Gastroesophageal sphincter (tissue), 4 donors: ENCODE measurements around the gene PLEKHA1. TPM values are rescaled to one million over a fixed set of nuclear protein-coding genes. Genes with fewer than 3 reads are reported as not detected.

Source experiments
- ATAC-seq: fragments of 150-250 bp; one replicate; pipeline ENCODE4 v1.9.1; 2016; ENCODE audit warnings: mild to moderate bottlenecking, moderate library complexity
- H3K27ac ChIP-seq, 4 donors: fragments of 200-600 bp; sonication (generic) in 3 of 4; 1 replicate in 3 of 4; 2 replicates in 1 of 4; pipeline ENCODE4 v1.5.1; 2016 to 2019
- H3K27me3 ChIP-seq: fragments of 200-600 bp; sonication (generic); one replicate; pipeline ENCODE4 v1.5.1; 2019
- H3K36me3 ChIP-seq, 2 donors: fragments of 200-600 bp; sonication (generic); one replicate each; pipeline ENCODE4 v1.5.1; 2019; ENCODE audit warnings: control low read depth in 1 of 2
- H3K4me1 ChIP-seq, 3 donors: fragments of 200-600 bp; sonication (generic); 1 replicate in 2 of 3; 2 replicates in 1 of 3; pipeline ENCODE4 v1.5.1; 2016 to 2019; ENCODE audit warnings: control low read depth in 2 of 3
- H3K4me3 ChIP-seq, 2 donors: fragments of 200-600 bp; sonication (generic); one replicate each; pipeline ENCODE4 v1.5.1; 2019; ENCODE audit warnings: mild to moderate bottlenecking in 1 of 2, moderate library complexity in 1 of 2
- H3K9me3 ChIP-seq, 3 donors: fragments of 200-600 bp; sonication (generic); one replicate each; pipeline ENCODE4 v1.5.1; 2017 to 2019; ENCODE audit warnings: control low read depth in 2 of 3
- EP300 ChIP-seq: sonication (generic); formaldehyde crosslinking; IDR thresholded peaks from one replicate; pipeline ENCODE4 v1.6.1; 2017; ENCODE audit warnings: antibody characterized with exemption, mild to moderate bottlenecking
- POLR2A ChIP-seq, 2 donors: fragments of 450-650 bp; IDR thresholded peaks; one replicate each; pipeline ENCODE4 v1.6.1; 2017; ENCODE audit warnings: antibody characterized with exemption in 2 of 2, mild to moderate bottlenecking in 2 of 2, moderate library complexity in 1 of 2
- POLR2AphosphoS5 ChIP-seq: sonication (generic); formaldehyde crosslinking; IDR thresholded peaks from one replicate; pipeline ENCODE4 v1.6.1; 2017; ENCODE audit warnings: antibody characterized with exemption
- WGBS, 2 donors: methylation state at CpG; one replicate each; pipeline ENCODE4 v1.1.5; 2018; ENCODE audit warnings: low coverage in 1 of 2; 5-methylcytosine and 5-hydroxymethylcytosine counted together
- total RNA-seq, 4 donors: library from RNA; depleted of rRNA; stranded (reverse); fragments of >200 nt; gene quantifications; one replicate each; pipeline ENCODE4 v1.1.0, GENCODE V29; 2016
- TF ChIP-seq, protein P1 (sequence below), 4 experiments: fragments of 200-600 bp in 2 of 4; fragments of 450-650 bp in 2 of 4; sonication (generic) in 1 of 4; IDR thresholded peaks; one replicate each; pipeline ENCODE4 v1.5.1; 2017 to 2019; ENCODE audit warnings: antibody characterized with exemption in 4 of 4, mild to moderate bottlenecking in 2 of 4, moderate library complexity in 2 of 4

The PLEKHA1 gene
- total RNA-seq, 4 donors from 2014 or later = 62.1 to 125 (median 93.8) TPM

DNA sequence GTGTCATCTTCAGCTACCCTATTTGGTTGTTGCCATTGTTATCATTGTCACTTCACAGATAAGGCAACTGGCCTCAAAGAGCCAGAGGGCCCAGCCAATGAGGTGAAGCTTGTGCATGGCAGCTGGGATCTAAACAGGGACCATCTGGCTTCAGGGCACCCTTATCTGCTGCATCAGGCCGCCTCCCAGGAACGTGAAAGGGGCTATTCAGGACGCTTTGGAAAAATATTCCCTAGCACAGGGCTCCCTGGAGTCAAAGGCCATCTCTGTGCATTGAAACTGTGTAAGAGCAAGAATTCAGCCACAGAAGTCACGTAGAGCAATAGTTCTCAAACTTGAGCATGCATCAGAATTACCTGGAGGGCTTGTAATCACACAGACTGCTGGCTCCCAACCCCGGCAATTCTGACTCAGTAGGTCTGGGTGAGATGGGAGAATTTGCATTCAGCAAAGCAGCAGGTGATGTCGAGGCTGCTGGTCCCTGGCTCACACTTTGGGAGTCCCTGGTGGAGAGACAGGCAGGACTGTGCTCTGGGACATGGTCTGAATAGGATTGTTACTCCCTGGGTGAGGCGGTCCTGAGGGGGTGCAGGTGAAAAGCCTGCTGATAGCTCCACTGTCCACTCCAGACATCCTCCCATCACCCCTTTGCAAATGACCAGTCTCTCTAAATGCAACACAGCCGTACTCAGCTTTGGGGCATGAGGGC lies 21.5 kb upstream of the PLEKHA1 start:
- Histone ChIP-seq H3K4me1 (no peaks in the 10 kb centered on the region), H3K9me3 (no peaks in the 10 kb centered on the region), H3K36me3 (no peaks in the 10 kb centered on the region), H3K4me3 (no peak overlapping the region), H3K27ac (no peak overlapping the region), H3K27me3 (no peaks in the 10 kb centered on the region)
- 46 to 83% methylated on average over 1 to 3 of the region's 8 CpGs for WGBS, 2 donors
- TF ChIP-seq EP300 (no peak), POLR2A (IDR thresholded peaks at IDR 0.05) (no peak), POLR2AphosphoS5 (no peak)
- TF ChIP-seq, protein P1, sequence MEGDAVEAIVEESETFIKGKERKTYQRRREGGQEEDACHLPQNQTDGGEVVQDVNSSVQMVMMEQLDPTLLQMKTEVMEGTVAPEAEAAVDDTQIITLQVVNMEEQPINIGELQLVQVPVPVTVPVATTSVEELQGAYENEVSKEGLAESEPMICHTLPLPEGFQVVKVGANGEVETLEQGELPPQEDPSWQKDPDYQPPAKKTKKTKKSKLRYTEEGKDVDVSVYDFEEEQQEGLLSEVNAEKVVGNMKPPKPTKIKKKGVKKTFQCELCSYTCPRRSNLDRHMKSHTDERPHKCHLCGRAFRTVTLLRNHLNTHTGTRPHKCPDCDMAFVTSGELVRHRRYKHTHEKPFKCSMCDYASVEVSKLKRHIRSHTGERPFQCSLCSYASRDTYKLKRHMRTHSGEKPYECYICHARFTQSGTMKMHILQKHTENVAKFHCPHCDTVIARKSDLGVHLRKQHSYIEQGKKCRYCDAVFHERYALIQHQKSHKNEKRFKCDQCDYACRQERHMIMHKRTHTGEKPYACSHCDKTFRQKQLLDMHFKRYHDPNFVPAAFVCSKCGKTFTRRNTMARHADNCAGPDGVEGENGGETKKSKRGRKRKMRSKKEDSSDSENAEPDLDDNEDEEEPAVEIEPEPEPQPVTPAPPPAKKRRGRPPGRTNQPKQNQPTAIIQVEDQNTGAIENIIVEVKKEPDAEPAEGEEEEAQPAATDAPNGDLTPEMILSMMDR (IDR thresholded peaks at IDR 0.05) = no peak
- no peak for ATAC-seq

DNA sequence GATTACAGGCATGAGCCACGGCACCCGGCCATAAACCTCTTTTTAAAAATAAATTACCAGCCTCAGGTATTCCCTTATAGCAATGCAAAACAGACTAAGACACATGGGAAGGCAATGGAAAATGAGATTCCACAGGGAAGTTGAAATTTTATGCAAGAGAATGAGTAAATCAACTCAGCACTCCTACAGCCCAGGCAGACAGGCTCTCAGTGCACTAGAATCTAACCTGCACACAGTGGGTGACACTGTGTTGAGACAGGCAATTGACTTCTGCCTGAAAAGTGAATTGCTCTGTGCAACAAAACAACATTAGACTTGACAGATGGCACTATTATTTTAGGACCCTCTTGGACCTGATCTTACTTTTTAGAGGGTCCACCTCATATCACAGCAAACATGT lies 20.1 kb upstream of the PLEKHA1 start:
- Histone ChIP-seq H3K4me1 (no peaks in the 10 kb centered on the region), H3K4me3 (no peak overlapping the region)
- WGBS, 2 donors = no CpG with 5 or more reads among the region's 2 CpGs

DNA sequence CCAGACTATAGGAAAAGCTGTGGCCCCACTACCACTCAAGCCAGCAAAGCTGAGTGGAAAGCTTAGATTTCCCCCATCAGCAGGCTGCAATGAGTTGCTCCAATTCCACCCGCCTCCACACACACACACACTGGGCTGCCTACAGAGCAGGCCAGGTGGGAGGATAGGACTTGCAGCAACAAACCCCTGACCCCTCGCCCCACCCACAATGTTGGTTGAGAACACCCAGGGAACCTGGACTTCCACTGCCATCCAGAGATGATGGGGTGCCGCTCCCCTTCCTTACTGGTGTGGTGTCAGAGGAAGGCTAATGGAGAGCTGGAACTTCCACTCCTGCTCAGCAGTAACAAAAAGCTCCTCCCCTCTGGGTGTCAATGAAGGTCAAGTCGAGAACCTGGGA lies 16.8 kb upstream of the PLEKHA1 start:
- WGBS, 2 donors = no CpG with 5 or more reads among the region's 4 CpGs
- no peak for TF ChIP-seq EP300
- TF ChIP-seq, protein P1 (IDR thresholded peaks at IDR 0.05) = no peak
- TF ChIP-seq POLR2A (IDR thresholded peaks at IDR 0.05) = no peak
- no peak for TF ChIP-seq POLR2AphosphoS5
- no peak overlapping the region for H3K27ac ChIP-seq
- H3K9me3 ChIP-seq = no peaks in the 10 kb centered on the region
- H3K4me3 ChIP-seq = no peak overlapping the region
- H3K27me3 ChIP-seq = no peaks in the 10 kb centered on the region
- ATAC-seq = no peak
- H3K4me1 ChIP-seq = no peaks in the 10 kb centered on the region
- no peaks in the 10 kb centered on the region for H3K36me3 ChIP-seq

More for the DNA sequence above, 20.1 kb upstream of the PLEKHA1 start:
- H3K27me3 ChIP-seq = no peaks in the 10 kb centered on the region
- no peaks in the 10 kb centered on the region for H3K9me3 ChIP-seq
- H3K27ac ChIP-seq = no peak overlapping the region
- ATAC-seq = no peak
- TF ChIP-seq POLR2A (IDR thresholded peaks at IDR 0.05) = no peak
- TF ChIP-seq, protein P1 (IDR thresholded peaks at IDR 0.05) = no peak
- TF ChIP-seq POLR2AphosphoS5 = no peak
- no peak for TF ChIP-seq EP300
- no peaks in the 10 kb centered on the region for H3K36me3 ChIP-seq

DNA sequence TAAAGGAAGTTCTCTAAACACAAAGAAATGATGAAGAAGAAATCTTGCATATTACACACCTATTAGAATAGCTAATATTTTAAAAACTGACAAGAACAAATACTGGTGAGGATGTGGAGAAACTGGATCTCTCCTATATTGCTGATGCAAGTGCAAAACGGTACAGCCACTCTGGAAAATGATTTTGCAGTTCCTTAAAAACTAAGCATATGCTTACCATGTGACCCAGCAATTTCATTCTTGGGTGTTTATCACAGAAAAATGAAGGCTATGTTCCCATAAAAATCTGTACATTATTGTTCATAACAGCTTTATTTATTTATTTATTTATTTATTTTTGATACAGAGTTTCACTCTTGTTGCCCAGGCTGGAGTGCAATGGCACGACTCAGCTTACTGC lies 14.9 kb upstream of the PLEKHA1 start:
- no peak overlapping the region for H3K27ac ChIP-seq
- 95 to 97% methylated on average over 2 of the region's 2 CpGs for WGBS, 2 donors
- no peaks in the 10 kb centered on the region for H3K27me3 ChIP-seq
- H3K4me1 ChIP-seq = peaks cover 0 to 16% (median 0%) of the 10 kb centered on the region in 3 donors
- no peaks in the 10 kb centered on the region for H3K36me3 ChIP-seq
- no peak overlapping the region for H3K4me3 ChIP-seq
- no peak for ATAC-seq
- TF ChIP-seq POLR2AphosphoS5 = no peak
- no peak for TF ChIP-seq EP300
- TF ChIP-seq, protein P1 (IDR thresholded peaks at IDR 0.05) = no peak
- TF ChIP-seq POLR2A (IDR thresholded peaks at IDR 0.05) = no peak
- H3K9me3 ChIP-seq = no peaks in the 10 kb centered on the region

DNA sequence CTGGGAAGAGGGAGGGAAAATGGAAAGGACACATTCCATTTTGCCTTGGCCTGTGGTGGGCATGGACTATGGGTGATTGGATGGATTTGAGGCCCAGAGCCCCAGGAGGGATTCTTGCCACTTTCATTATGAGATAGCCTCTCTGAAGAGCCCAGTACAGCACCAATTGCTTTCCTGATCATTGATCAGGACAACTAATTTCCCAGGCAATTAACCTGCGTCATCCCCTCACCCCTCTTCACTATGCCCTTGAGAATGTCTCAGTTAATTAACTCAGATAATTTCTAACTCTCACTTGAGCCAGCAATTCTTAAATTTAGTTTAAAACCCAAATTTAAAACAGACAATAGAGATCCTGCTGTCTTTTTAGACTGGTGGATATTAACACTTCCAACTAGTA lies 13.5 kb upstream of the PLEKHA1 start:
- Histone ChIP-seq H3K9me3 (no peaks in the 10 kb centered on the region), H3K36me3 (no peaks in the 10 kb centered on the region), H3K27ac (no peak overlapping the region), H3K4me1 (peaks cover 0 to 20% (median 0%) of the 10 kb centered on the region in 3 donors), H3K27me3 (no peaks in the 10 kb centered on the region), H3K4me3 (no peak overlapping the region)
- ATAC-seq = no peak
- TF ChIP-seq POLR2AphosphoS5 = no peak
- no peak for TF ChIP-seq EP300
- TF ChIP-seq, protein P1 (IDR thresholded peaks at IDR 0.05) = no peak
- TF ChIP-seq POLR2A (IDR thresholded peaks at IDR 0.05) = no peak
- 92 to 100% methylated on average over 1 of the region's 1 CpG for WGBS, 2 donors
